Mammary epithelial cell (primary cell): ENCODE results near the gene FYN.

Experiments used
- CTCF ChIP-seq, 2 donors: IDR thresholded peaks in 1 of 2; conservative IDR thresholded peaks in 1 of 2; 2 replicates each; pipeline ENCODE4 v1.5.1; 2011 to 2012; ENCODE audit warnings: inconsistent platforms in 2 of 2, low read length in 2 of 2, mild to moderate bottlenecking in 2 of 2, control low read depth in 1 of 2, low read depth in 1 of 2; ENCODE audit not compliant: insufficient read depth in 1 of 2; ENCODE audit errors: extremely low read depth in 1 of 2
- EZH2 ChIP-seq: IDR thresholded peaks from 2 replicates; pipeline ENCODE4 v1.6.1; 2012; ENCODE audit warnings: low read length, inconsistent platforms, borderline replicate concordance

GRCh38 chr6:111617149-111617548, 256.1 kb downstream of the FYN start:
- TF ChIP-seq CTCF (conservative IDR thresholded peaks at IDR 0.05 in 1 of 2, IDR thresholded peaks at IDR 0.05 in 1 of 2; ENCODE audit: extremely low read depth in 1 of 2, insufficient read depth in 1 of 2, low read depth in 1 of 2, low read length in 2 of 2) (no peak), EZH2 (no peak)
